HepG2 (cell line): ENCODE measurements around the gene F2RL2. TPM values are rescaled to one million over a fixed set of nuclear protein-coding genes. Genes with fewer than 3 reads are reported as not detected.
A peak's percentile ranks its signal among the peaks of the same experiment; 100 is the strongest.

Experiments
- ATAC-seq: fragments of 200-7000 bp; cut with Tn5 transposase; 3 replicates; pipeline ENCODE4 v1.9.1; 2020; ENCODE audit warnings: mild to moderate bottlenecking, moderate library complexity
- BruUV-seq: library from RNA; stranded (reverse); fragments of 400-500 nt; replicated peaks from 2 replicates; lab custom pipeline; 2021; lab: Mats Ljungman, UMichigan
- CTCF ChIA-PET: fragments of 300-600 bp; formaldehyde crosslinking; extraction: SDS; loops from one replicate; lab custom pipeline; 2021; ENCODE audit warnings: low total read pairs, inconsistent platforms, low intra/inter-chr PET ratio; lab: Yijun Ruan, JAX
- POLR2A ChIA-PET: fragments of 350-600 bp; sonication (Branson Sonifier 250); formaldehyde crosslinking; loops from one replicate; lab custom pipeline; 2020; ENCODE audit warnings: antibody characterized with exemption, inconsistent platforms; lab: Yijun Ruan, JAX
- DNase-seq: peaks from one replicate; pipeline ENCODE4 v3.0.0-alpha.2; 2015; ENCODE audit warnings: low spot score
- FAIRE-seq: peaks from 3 replicates; lab custom pipeline; 2011; peaks lifted over from hg19 to GRCh38; lab: Jason Lieb, UNC
- H2AFZ ChIP-seq: one replicate; pipeline ENCODE4 v1.6.1; 2011; ENCODE audit warnings: low read length, inconsistent platforms
- H3K27ac ChIP-seq: fragments of 300-600 bp; 3 replicates; pipeline ENCODE4 v1.8.0; 2011; ENCODE audit warnings: mixed run types, mild to moderate bottlenecking, mixed read lengths, low read length, inconsistent platforms; ENCODE audit not compliant: insufficient read depth; ENCODE audit errors: extremely low read length
- H3K27me3 ChIP-seq, 2 experiments: fragments of 200-600 bp in 1 of 2; 2 replicates in 1 of 2; 3 replicates in 1 of 2; pipeline versions ENCODE4 v1.6.0 to v1.8.0; 2011; ENCODE audit warnings: low read length in 2 of 2, mild to moderate bottlenecking in 2 of 2, moderate library complexity in 2 of 2, inconsistent platforms in 1 of 2; ENCODE audit not compliant: insufficient read depth in 2 of 2, control insufficient read depth in 1 of 2
- H3K36me3 ChIP-seq, 2 experiments: fragments of 200-600 bp in 1 of 2; replicated peaks in 1 of 2; 2 replicates in 1 of 2; 3 replicates in 1 of 2; pipeline versions ENCODE4 v1.5.1 to v1.8.0; 2011; ENCODE audit warnings: low read length in 2 of 2, inconsistent platforms in 1 of 2; ENCODE audit not compliant: insufficient read depth in 2 of 2, control insufficient read depth in 1 of 2
- H3K4me1 ChIP-seq: 2 replicates; pipeline ENCODE4 v1.5.1; 2012; ENCODE audit warnings: low read length, inconsistent platforms; ENCODE audit not compliant: insufficient read depth
- H3K4me2 ChIP-seq: 2 replicates; pipeline ENCODE4 v1.6.0; 2011; ENCODE audit warnings: low read depth, low read length, inconsistent platforms
- H3K4me3 ChIP-seq, 3 experiments: fragments of 200-600 bp in 1 of 3; sonication (generic), shearing (Covaris generic) in 1 of 3; replicated peaks in 1 of 3; 2 replicates each; pipeline ENCODE4 v1.5.1; 2011 to 2016; ENCODE audit warnings: low read length in 3 of 3, inconsistent platforms in 2 of 3, low read depth in 2 of 3, mild to moderate bottlenecking in 2 of 3, control low read depth in 1 of 3, mixed read lengths in 1 of 3; ENCODE audit not compliant: insufficient read depth in 1 of 3
- H3K79me2 ChIP-seq: one replicate; pipeline ENCODE4 v1.6.1; 2011; ENCODE audit warnings: low read length, inconsistent platforms; ENCODE audit not compliant: insufficient read depth
- H3K9ac ChIP-seq: 2 replicates; pipeline ENCODE4 v1.6.0; 2011; ENCODE audit warnings: mild to moderate bottlenecking, low read depth, low read length, inconsistent platforms; ENCODE audit not compliant: insufficient read depth
- H3K9me3 ChIP-seq: 2 replicates; pipeline ENCODE4 v1.5.1; 2012; ENCODE audit warnings: mild to moderate bottlenecking, low read length
- H4K20me1 ChIP-seq: 2 replicates; pipeline ENCODE4 v1.6.0; 2011; ENCODE audit warnings: inconsistent platforms, mild to moderate bottlenecking, low read length, moderate library complexity; ENCODE audit not compliant: insufficient read depth
- CERS6 ChIP-seq: sonication (generic); formaldehyde crosslinking; IDR thresholded peaks from 2 replicates; pipeline ENCODE4 v1.5.0; 2020; ENCODE audit warnings: missing genetic modification reagents
- CTCF ChIP-seq: sonication (generic); formaldehyde crosslinking; IDR thresholded peaks from 2 replicates; pipeline ENCODE4 v1.5.0; 2020; ENCODE audit warnings: mild to moderate bottlenecking, missing genetic modification reagents, moderate library complexity
- GZF1 ChIP-seq: sonication (generic); formaldehyde crosslinking; IDR thresholded peaks from 2 replicates; pipeline ENCODE4 v1.5.1; 2020; ENCODE audit warnings: mild to moderate bottlenecking, missing genetic modification reagents
- KLF11 ChIP-seq: IDR thresholded peaks from 2 replicates; pipeline ENCODE4 v1.6.1; 2016; ENCODE audit warnings: missing compliant biosample characterization
- POLR2A ChIP-seq, 2 experiments: IDR thresholded peaks; 2 replicates each; pipeline ENCODE4 v1.6.1; 2011; ENCODE audit warnings: low read depth in 2 of 2, low read length in 2 of 2, mild to moderate bottlenecking in 1 of 2, moderate library complexity in 1 of 2; ENCODE audit not compliant: insufficient read depth in 1 of 2
- STAG1 ChIP-seq: sonication (generic); formaldehyde crosslinking; IDR thresholded peaks from 2 replicates; pipeline ENCODE4 v1.4.0; 2020; ENCODE audit warnings: missing genetic modification reagents
- ZFP82 ChIP-seq: sonication (generic); formaldehyde crosslinking; IDR thresholded peaks from 2 replicates; pipeline ENCODE4 v1.5.1; 2020; ENCODE audit warnings: mild to moderate bottlenecking, missing genetic modification reagents, borderline replicate concordance
- ZNF121 ChIP-seq: sonication (generic); formaldehyde crosslinking; IDR thresholded peaks from 2 replicates; pipeline ENCODE4 v1.5.0; 2020; ENCODE audit warnings: mild to moderate bottlenecking, missing genetic modification reagents
- ZNF20 ChIP-seq: sonication (generic); formaldehyde crosslinking; IDR thresholded peaks from 2 replicates; pipeline ENCODE4 v1.4.0; 2020; ENCODE audit warnings: mild to moderate bottlenecking, moderate library complexity, missing genetic modification reagents
- ZNF773 ChIP-seq: sonication (generic); formaldehyde crosslinking; IDR thresholded peaks from 2 replicates; pipeline ENCODE4 v1.4.0; 2020; ENCODE audit warnings: missing genetic modification reagents, borderline replicate concordance
- ZNF776 ChIP-seq: sonication (generic); formaldehyde crosslinking; IDR thresholded peaks from 2 replicates; pipeline ENCODE4 v1.4.0; 2020; ENCODE audit warnings: mild to moderate bottlenecking, missing genetic modification reagents
- WGBS: methylation state at CpG from one replicate; pipeline ENCODE4 v1.1.6; 2017; ENCODE audit warnings: low lambda C conversion rate; 5-methylcytosine and 5-hydroxymethylcytosine counted together
- in situ Hi-C: cut with HindIII; loops from 2 replicates; pipeline ENCODE4 v1.10.0; 2017; ENCODE audit warnings: low pct_unique_long_range_greater_than_20kb; ENCODE audit not compliant: extremely low pct_ligation_motif_present
- intact Hi-C: fragments of 100-400 bp; cut with micrococcal nuclease; formaldehyde crosslinking; loops from one replicate; pipeline ENCODE4 v1.10.0; 2022; ENCODE audit not compliant: unreplicated experiment
- polyA plus RNA-seq, 8 experiments: library from polyadenylated mRNA; depleted of rRNA in 3 of 8; stranded (reverse) in 7 of 8; unstranded in 1 of 8; fragments of >200 nt; fragmentation: Illumina TruSeq in 4 of 8; extraction: Trizol in 4 of 8; gene quantifications; 2 replicates each; pipeline versions ENCODE4 v1.2.1 to v1.2.3, GENCODE V29; 2011 to 2016; ENCODE audit warnings: low read depth in 4 of 8, missing spikeins in 1 of 8, mixed read lengths in 1 of 8; ENCODE audit not compliant: insufficient read depth in 1 of 8
- total RNA-seq, 5 experiments: library from RNA; depleted of rRNA; stranded (reverse); fragments of >200 nt; fragmentation: Illumina TruSeq; extraction: Trizol; gene quantifications; 2 replicates each; pipeline ENCODE4 v1.2.3, GENCODE V29; 2016; ENCODE audit warnings: low read depth in 1 of 5

F2RL2 gene
- total and polyA plus RNA-seq, 2 of the 13 experiments (the other 11 are each of a cell fraction or from before 2014, with no cell fraction given): not detected

- intact Hi-C loops: loop anchor here (5.0 kb wide), 1 partner anchor 181 kb away; the partner anchor contains the start of gene IQGAP2
- H3K27me3 ChIP-seq: no peaks in the 10 kb centered on the region; a peak in 1 of 5 replicates
- H3K9ac ChIP-seq: no peak overlapping the region
- in situ Hi-C loops: no loop called here
- 79% methylated on average over 7 of the region's 7 CpGs for WGBS
- H3K4me1 ChIP-seq: peaks cover 5% of the 10 kb centered on the region
- H3K9me3 ChIP-seq: no peaks in the 10 kb centered on the region
- no peak for DNase-seq
- ChIA-PET CTCF (interaction anchor here (0.9 to 1.2 kb wide), 2 partner anchors 180 to 245 kb away, joined by 3 to 9 read pairs; partner anchors contain the start of gene IQGAP2), POLR2A (no interaction called here)
- no TSS peak for BruUV-seq
- no peak overlapping the region for H2AFZ ChIP-seq
- no peak overlapping the region for H3K4me2 ChIP-seq
- no peak for ATAC-seq
- H3K4me3 ChIP-seq: no peak overlapping the region
- no peak overlapping the region for H3K27ac ChIP-seq
- FAIRE-seq: no peak
- H3K36me3 ChIP-seq: peaks cover 2 to 9% of the 10 kb centered on the region in 2 experiments; a peak in 3 of 5 replicates
- peak; percentile 14; the same call in 1 of the 2 replicates for TF ChIP-seq CTCF (CRISPR knock-in tag)
- TF ChIP-seq ZFP82: no peak
- no peak for TF ChIP-seq GZF1 (CRISPR knock-in tag)
- TF ChIP-seq POLR2A (IDR thresholded peaks at IDR 0.05; ENCODE audit: insufficient read depth in 1 of 2, low read depth in 2 of 2, low read length in 2 of 2): no peak
- peak; percentile 62 for TF ChIP-seq STAG1 (CRISPR knock-in tag)
- TF ChIP-seq ZNF20: no peak
- TF ChIP-seq KLF11 (CRISPR knock-in tag): no peak
- no peak for TF ChIP-seq ZNF776
- no peak for TF ChIP-seq CERS6 (CRISPR knock-in tag)
- TF ChIP-seq ZNF121 (CRISPR knock-in tag): no peak
- TF ChIP-seq ZNF773 (CRISPR knock-in tag): no peak
- H3K79me2 ChIP-seq: no peaks in the 10 kb centered on the region
- no peaks in the 10 kb centered on the region; the same call in 1 of the 2 replicates for H4K20me1 ChIP-seq
Measured at GRCh38 chr5:76583163-76584047, 39.8 kb downstream of the F2RL2 start.
